Activated naive CD8-positive, alpha-beta T cell treated with anti-CD3 and anti-CD28 coated beads, Interleukin-2, amount 10 ng/mL, durations not matched to agents 7 days and 5 days (primary cell): ENCODE data around the gene WDR17. TPM values are rescaled to one million over a fixed set of nuclear protein-coding genes. Genes with fewer than 3 reads are reported as not detected.

ENCODE experiments used
- ATAC-seq: fragments of 150-1000 bp; cut with Tn5 transposase; one replicate; pipeline ENCODE4 v1.10.0; 2021; ENCODE audit warnings: low read depth, moderate library complexity
- POLR2A ChIA-PET: fragments of 350-600 bp; sonication (Branson Sonifier 250); formaldehyde crosslinking; loops from one replicate; lab custom pipeline; 2021; ENCODE audit warnings: antibody characterized with exemption; lab: Charles Lee
- DNase-seq: peaks from one replicate; pipeline ENCODE4 v3.0.0; 2021
- H3K27ac Mint-ChIP-seq: one replicate; pipeline ENCODE4 v1.8.0; 2022; ENCODE audit warnings: mild to moderate bottlenecking, mixed read lengths
- H3K27me3 Mint-ChIP-seq: one replicate; pipeline ENCODE4 v1.8.0; 2022; ENCODE audit warnings: mild to moderate bottlenecking, moderate library complexity, mixed read lengths
- H3K36me3 Mint-ChIP-seq: one replicate; pipeline ENCODE4 v1.8.0; 2021; ENCODE audit warnings: mild to moderate bottlenecking, mixed read lengths
- H3K4me1 Mint-ChIP-seq: one replicate; pipeline ENCODE4 v1.8.0; 2021; ENCODE audit warnings: mixed read lengths
- H3K4me3 Mint-ChIP-seq: one replicate; pipeline ENCODE4 v1.8.0; 2022; ENCODE audit warnings: mild to moderate bottlenecking, moderate library complexity, mixed read lengths
- H3K9me3 Mint-ChIP-seq: one replicate; pipeline ENCODE4 v1.8.0; 2021; ENCODE audit warnings: mixed read lengths
- total RNA-seq, 2 experiments: library from RNA; stranded (reverse); gene quantifications; one replicate each; pipeline ENCODE4 v1.2.3, GENCODE V29; 2021

Gene WDR17
- 1 to 10 TPM in 1 of 2 experiments, under 1 TPM in 1; 0.58 to 1.2 TPM for total RNA-seq

GRCh38 chr4:176065435-176066291, at the start of gene WDR17:
Gene WDR17, plus strand, starts transcription at chr4:176065841. Its CDS starts 45,740 bp downstream, at chr4:176111581.
- POLR2A ChIA-PET = no interaction called here
- DNase-seq (peak; percentile 79), ATAC-seq (peak; percentile 99)
- Mint-ChIP-seq H3K27ac (no peak within 1 kb of the TSS), H3K36me3 (no peaks in the 10 kb centered on the region), H3K4me1 (peaks cover 8% of the 10 kb centered on the region), H3K9me3 (no peaks in the 10 kb centered on the region), H3K27me3 (peaks cover 38% of the 10 kb centered on the region), H3K4me3 (peak within 1 kb of the TSS; percentile 88)

DNA sequence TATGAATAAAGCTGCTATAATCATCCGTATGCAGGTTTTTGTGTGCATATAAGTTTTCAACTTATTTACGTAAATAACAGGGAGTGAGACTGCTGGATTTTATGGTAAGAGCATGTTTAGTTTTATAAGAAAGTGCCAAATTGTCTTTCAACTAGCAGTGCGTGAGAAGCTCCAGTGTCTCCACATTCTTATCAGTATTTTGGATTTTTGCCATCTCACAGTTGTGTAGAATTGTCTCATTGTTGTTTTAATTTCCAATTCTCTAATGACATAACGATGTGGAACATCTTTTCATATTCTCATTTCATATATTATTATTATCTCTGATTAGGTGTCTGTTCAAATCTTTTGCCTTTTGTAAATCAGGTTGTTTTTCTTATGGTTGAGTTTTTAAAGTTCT, 49.0 kb upstream of the WDR17 start:
- DNase-seq (no peak), ATAC-seq (no peak)
- Mint-ChIP-seq H3K4me3 (no peak overlapping the region), H3K27me3 (no peaks in the 10 kb centered on the region), H3K27ac (no peak overlapping the region), H3K4me1 (no peaks in the 10 kb centered on the region), H3K9me3 (peaks cover 1% of the 10 kb centered on the region), H3K36me3 (no peaks in the 10 kb centered on the region)
- POLR2A ChIA-PET = no interaction called here

- POLR2A ChIA-PET = no interaction called here
- H3K27ac Mint-ChIP-seq = no peak overlapping the region
- no peak for ATAC-seq
- H3K4me1 Mint-ChIP-seq = no peaks in the 10 kb centered on the region
- H3K27me3 Mint-ChIP-seq = peaks cover 2% of the 10 kb centered on the region
- peaks cover 1% of the 10 kb centered on the region for H3K9me3 Mint-ChIP-seq
- H3K4me3 Mint-ChIP-seq = no peak overlapping the region
- DNase-seq = no peak
- H3K36me3 Mint-ChIP-seq = no peaks in the 10 kb centered on the region
Measured at GRCh38 chr4:176020481-176021085, 45.1 kb upstream of the WDR17 start.

GRCh38 chr4:176030391-176030790, 35.2 kb upstream of the WDR17 start:
- Mint-ChIP-seq H3K27ac (no peak overlapping the region), H3K4me3 (no peak overlapping the region), H3K4me1 (no peaks in the 10 kb centered on the region), H3K9me3 (no peaks in the 10 kb centered on the region), H3K36me3 (no peaks in the 10 kb centered on the region), H3K27me3 (peaks cover 8% of the 10 kb centered on the region)
- DNase-seq (no peak), ATAC-seq (no peak)
- POLR2A ChIA-PET = no interaction called here

DNA sequence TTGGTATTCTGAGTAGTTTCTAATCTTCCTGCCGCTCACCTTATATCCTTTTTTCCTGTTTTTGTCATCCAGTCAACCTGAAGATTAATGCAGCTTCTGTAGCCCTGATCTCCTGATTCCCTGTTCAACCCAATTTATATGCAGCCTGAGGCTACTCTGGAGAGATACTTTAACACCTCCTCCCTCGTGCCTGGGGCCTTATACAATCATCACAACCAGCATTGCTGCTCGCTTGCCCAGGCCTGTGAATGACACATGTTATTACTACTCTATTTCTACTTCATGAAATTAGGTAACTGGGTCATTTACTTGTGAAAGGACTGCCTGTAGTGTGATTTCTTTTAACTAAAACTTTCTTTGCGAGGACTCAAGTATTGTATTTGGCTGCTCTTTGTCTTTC, 33.7 kb upstream of the WDR17 start:
- ATAC-seq (no peak), DNase-seq (no peak)
- POLR2A ChIA-PET = no interaction called here
- H3K4me3 Mint-ChIP-seq = no peak overlapping the region
- H3K4me1 Mint-ChIP-seq = no peaks in the 10 kb centered on the region
- H3K27me3 Mint-ChIP-seq = peaks cover 8% of the 10 kb centered on the region
- H3K27ac Mint-ChIP-seq = no peak overlapping the region
- H3K36me3 Mint-ChIP-seq = no peaks in the 10 kb centered on the region
- no peaks in the 10 kb centered on the region for H3K9me3 Mint-ChIP-seq

GRCh38 chr4:176032454-176032853, 33.2 kb upstream of the WDR17 start:
- POLR2A ChIA-PET = no interaction called here
- peaks cover 8% of the 10 kb centered on the region for H3K27me3 Mint-ChIP-seq
- no peaks in the 10 kb centered on the region for H3K4me1 Mint-ChIP-seq
- no peak overlapping the region for H3K4me3 Mint-ChIP-seq
- DNase-seq (no peak), ATAC-seq (no peak)
- no peak overlapping the region for H3K27ac Mint-ChIP-seq
- H3K9me3 Mint-ChIP-seq = no peaks in the 10 kb centered on the region
- no peaks in the 10 kb centered on the region for H3K36me3 Mint-ChIP-seq

DNA sequence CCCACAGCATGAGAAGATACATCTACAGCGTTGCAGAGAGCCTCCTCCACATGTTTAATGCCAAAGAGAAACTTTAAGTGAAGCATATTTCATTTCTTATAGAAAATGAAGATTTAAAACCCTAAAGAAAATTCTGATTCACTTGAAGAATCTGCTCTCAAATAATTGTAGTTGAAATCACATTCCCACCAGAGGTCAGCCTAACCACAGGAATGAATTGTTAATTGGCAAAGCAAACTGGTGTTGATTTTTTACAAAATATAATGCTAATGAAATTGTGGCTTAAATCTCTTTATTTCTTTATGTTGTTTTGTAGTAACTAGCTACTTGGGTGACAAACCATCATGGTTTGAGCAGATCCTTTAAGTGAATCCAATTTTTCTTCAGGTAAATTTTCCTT, 31.1 kb upstream of the WDR17 start:
- Mint-ChIP-seq H3K4me3 (no peak overlapping the region), H3K9me3 (no peaks in the 10 kb centered on the region), H3K4me1 (no peaks in the 10 kb centered on the region), H3K27ac (no peak overlapping the region), H3K36me3 (no peaks in the 10 kb centered on the region), H3K27me3 (peaks cover 3% of the 10 kb centered on the region)
- POLR2A ChIA-PET = no interaction called here
- DNase-seq = no peak
- ATAC-seq = no peak

DNA sequence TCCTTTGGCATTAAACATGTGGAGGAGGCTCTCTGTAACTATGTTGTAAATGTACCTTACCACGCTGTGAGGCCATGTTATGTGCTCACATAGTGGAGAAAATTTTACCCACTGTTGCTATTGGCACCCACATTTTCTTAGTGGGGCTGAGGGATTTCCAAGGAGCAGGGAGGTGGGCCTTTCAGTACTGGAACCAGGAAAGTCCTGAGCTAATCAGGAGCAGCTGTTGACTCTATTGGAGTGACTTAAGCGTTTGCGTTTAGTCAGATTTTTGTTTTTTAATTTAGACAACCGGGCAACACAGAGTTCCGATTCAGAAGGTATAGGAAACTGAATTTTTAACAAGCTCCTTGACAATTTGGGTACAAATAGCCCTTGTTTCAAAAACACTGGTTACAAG, 30.7 kb upstream of the WDR17 start:
- H3K4me3 Mint-ChIP-seq = no peak overlapping the region
- H3K9me3 Mint-ChIP-seq = no peaks in the 10 kb centered on the region
- H3K27me3 Mint-ChIP-seq = no peaks in the 10 kb centered on the region
- DNase-seq (no peak), ATAC-seq (no peak)
- POLR2A ChIA-PET = no interaction called here
- no peaks in the 10 kb centered on the region for H3K4me1 Mint-ChIP-seq
- no peaks in the 10 kb centered on the region for H3K36me3 Mint-ChIP-seq
- H3K27ac Mint-ChIP-seq = no peak overlapping the region

DNA sequence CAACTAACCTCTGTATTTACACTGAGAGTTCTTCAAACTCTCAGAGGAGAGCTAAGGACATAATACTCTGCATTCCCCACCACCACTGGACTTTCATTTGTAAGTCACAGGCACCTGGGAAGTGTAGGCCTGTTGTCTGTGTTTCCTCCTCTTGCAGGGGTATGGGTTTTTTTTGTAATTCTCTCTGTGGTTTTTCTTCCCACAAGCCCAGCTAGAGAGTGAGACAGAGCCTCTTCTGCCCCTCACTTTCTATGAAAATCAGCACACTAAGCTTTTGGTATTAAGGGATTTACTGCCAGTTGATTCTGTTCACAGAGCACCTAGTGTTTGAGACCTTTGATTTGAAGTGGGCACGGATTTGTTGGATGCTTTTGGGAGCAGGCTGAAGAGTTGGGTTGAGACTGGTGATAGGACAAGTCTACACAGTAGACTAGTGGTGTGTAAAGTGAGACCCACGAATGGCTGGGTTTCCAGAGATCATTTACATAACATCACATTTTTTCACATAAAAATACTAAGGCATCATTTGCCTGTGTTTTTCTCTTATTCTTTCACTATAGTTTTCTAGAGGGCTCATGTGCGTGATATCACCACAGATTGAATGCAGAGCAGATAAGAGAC, 28.9 kb upstream of the WDR17 start:
- Mint-ChIP-seq H3K4me3 (no peak overlapping the region), H3K27ac (no peak overlapping the region), H3K27me3 (no peaks in the 10 kb centered on the region), H3K9me3 (peaks cover 2% of the 10 kb centered on the region), H3K4me1 (no peaks in the 10 kb centered on the region), H3K36me3 (no peaks in the 10 kb centered on the region)
- POLR2A ChIA-PET = no interaction called here
- DNase-seq (no peak), ATAC-seq (no peak)

DNA sequence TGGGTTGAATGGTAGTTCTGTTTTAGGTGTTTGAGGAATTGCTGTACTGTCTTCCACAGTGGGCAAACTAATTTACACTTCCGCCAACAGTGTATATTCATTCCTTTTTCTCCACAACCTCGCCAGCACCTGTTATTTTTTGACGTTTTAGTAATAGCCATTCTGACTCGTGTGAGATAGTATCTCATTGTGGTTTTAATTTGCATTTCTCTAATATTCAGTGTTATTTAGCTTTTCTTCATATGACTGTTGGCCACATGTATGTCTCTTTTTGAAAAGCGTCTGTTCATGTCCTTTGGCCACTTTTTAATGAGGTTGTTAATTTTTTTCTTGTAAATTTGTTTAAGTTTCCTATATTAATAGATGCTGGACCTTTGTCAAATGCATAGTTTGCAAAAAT, 26.9 kb upstream of the WDR17 start:
- Mint-ChIP-seq H3K4me3 (no peak overlapping the region), H3K4me1 (no peaks in the 10 kb centered on the region), H3K27me3 (peaks cover 5% of the 10 kb centered on the region), H3K27ac (no peak overlapping the region), H3K36me3 (no peaks in the 10 kb centered on the region), H3K9me3 (peaks cover 2% of the 10 kb centered on the region)
- ATAC-seq (no peak), DNase-seq (no peak)
- POLR2A ChIA-PET = no interaction called here

GRCh38 chr4:176042195-176042594, 23.4 kb upstream of the WDR17 start:
- ATAC-seq = no peak
- no peak for DNase-seq
- POLR2A ChIA-PET = no interaction called here
- Mint-ChIP-seq H3K4me1 (no peaks in the 10 kb centered on the region), H3K27ac (no peak overlapping the region), H3K36me3 (no peaks in the 10 kb centered on the region), H3K27me3 (peaks cover 7% of the 10 kb centered on the region), H3K9me3 (peaks cover 2% of the 10 kb centered on the region), H3K4me3 (no peak overlapping the region)

GRCh38 chr4:176043838-176044588, 21.6 kb upstream of the WDR17 start:
- Mint-ChIP-seq H3K9me3 (peaks cover 2% of the 10 kb centered on the region), H3K27me3 (peaks cover 7% of the 10 kb centered on the region), H3K4me3 (no peak overlapping the region), H3K36me3 (no peaks in the 10 kb centered on the region), H3K4me1 (no peaks in the 10 kb centered on the region), H3K27ac (no peak overlapping the region)
- DNase-seq (no peak), ATAC-seq (no peak)
- POLR2A ChIA-PET = no interaction called here

GRCh38 chr4:176044589-176044951, 21.1 kb upstream of the WDR17 start:
- H3K4me3 Mint-ChIP-seq = no peak overlapping the region

More at GRCh38 chr4:176044589-176044951, 21.1 kb upstream of the WDR17 start:
- ATAC-seq (no peak), DNase-seq (no peak)
- H3K27me3 Mint-ChIP-seq = peaks cover 7% of the 10 kb centered on the region
- no peak overlapping the region for H3K27ac Mint-ChIP-seq
- POLR2A ChIA-PET = no interaction called here
- peaks cover 2% of the 10 kb centered on the region for H3K9me3 Mint-ChIP-seq
- no peaks in the 10 kb centered on the region for H3K36me3 Mint-ChIP-seq
- H3K4me1 Mint-ChIP-seq = no peaks in the 10 kb centered on the region
